Mucosa of rectum (tissue), 2 donors: Measurements from ENCODE around the gene CD300C.

Experiments
- H3K27ac ChIP-seq, 2 donors: one replicate each; pipeline ENCODE4 v1.7.0; 2013; ENCODE audit warnings: inconsistent platforms in 2 of 2, low read depth in 2 of 2, low read length in 2 of 2
- H3K27me3 ChIP-seq, 2 donors: one replicate each; pipeline ENCODE4 v1.7.0; 2013; ENCODE audit warnings: low read length in 2 of 2; ENCODE audit not compliant: control insufficient read depth in 2 of 2, insufficient read depth in 2 of 2
- H3K36me3 ChIP-seq, 2 donors: one replicate each; pipeline ENCODE4 v1.7.0; 2013; ENCODE audit warnings: low read length in 2 of 2; ENCODE audit not compliant: control insufficient read depth in 2 of 2, insufficient read depth in 2 of 2
- H3K4me1 ChIP-seq, 2 donors: one replicate each; pipeline ENCODE4 v1.7.0; 2013; ENCODE audit warnings: low read length in 2 of 2, mild to moderate bottlenecking in 1 of 2; ENCODE audit not compliant: control insufficient read depth in 2 of 2, insufficient read depth in 2 of 2
- H3K4me3 ChIP-seq, 2 donors: one replicate each; pipeline ENCODE4 v1.7.0; 2013; ENCODE audit warnings: low read length in 2 of 2
- H3K9ac ChIP-seq, 2 donors: one replicate each; pipeline ENCODE4 v1.7.0; 2013; ENCODE audit warnings: low read length in 2 of 2, low read depth in 1 of 2, mild to moderate bottlenecking in 1 of 2
- H3K9me3 ChIP-seq, 2 donors: one replicate each; pipeline ENCODE4 v1.7.0; 2013; ENCODE audit warnings: low read length in 2 of 2; ENCODE audit not compliant: control insufficient read depth in 2 of 2
- donor health status: healthy.
- donor health status: Normal muscosa, but diverticular disease.

The CD300C gene

GRCh38 chr17:74547264-74547663 is 1.3 kb upstream of the CD300C start:
- Histone ChIP-seq H3K4me1 (no peaks in the 10 kb centered on the region), H3K36me3 (no peaks in the 10 kb centered on the region), H3K27ac (no peak overlapping the region), H3K4me3 (no peak overlapping the region), H3K9ac (no peak overlapping the region), H3K27me3 (no peaks in the 10 kb centered on the region), H3K9me3 (no peaks in the 10 kb centered on the region)

DNA sequence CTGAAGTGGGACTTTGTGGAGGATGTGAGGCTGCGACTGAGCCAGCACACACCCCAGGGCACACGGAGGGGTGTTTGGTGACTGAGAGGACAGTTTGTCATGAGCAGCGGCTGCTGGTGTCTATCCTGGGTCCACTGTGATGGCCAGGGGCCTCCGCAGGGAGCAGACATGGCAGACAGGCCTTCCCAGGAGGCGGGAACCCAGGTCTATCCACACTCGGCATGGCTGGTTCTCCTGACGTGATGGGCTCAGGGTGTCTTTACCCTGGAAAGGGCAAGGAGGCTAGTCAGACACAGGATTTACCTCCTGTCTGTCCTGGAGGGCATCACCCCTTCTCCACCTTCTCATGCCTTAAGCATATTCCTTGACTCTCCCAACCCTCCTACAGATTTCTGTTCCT is 671 bp upstream of the CD300C start:
- Histone ChIP-seq H3K4me1 (no peaks in the 10 kb centered on the region), H3K27me3 (no peaks in the 10 kb centered on the region), H3K9me3 (no peaks in the 10 kb centered on the region), H3K27ac (no peak overlapping the region), H3K36me3 (no peaks in the 10 kb centered on the region), H3K9ac (no peak overlapping the region), H3K4me3 (no peak overlapping the region)

GRCh38 chr17:74544991-74545842 is 698 bp downstream of the CD300C start:
- no peaks in the 10 kb centered on the region for H3K36me3 ChIP-seq
- H3K27me3 ChIP-seq = no peaks in the 10 kb centered on the region
- no peak overlapping the region for H3K9ac ChIP-seq
- H3K9me3 ChIP-seq = no peaks in the 10 kb centered on the region
- no peaks in the 10 kb centered on the region for H3K4me1 ChIP-seq
- H3K4me3 ChIP-seq = peak overlapping the region in 1 of 2 donors; percentile 1
- H3K27ac ChIP-seq = peak overlapping the region in 1 of 2 donors; percentile 32

DNA sequence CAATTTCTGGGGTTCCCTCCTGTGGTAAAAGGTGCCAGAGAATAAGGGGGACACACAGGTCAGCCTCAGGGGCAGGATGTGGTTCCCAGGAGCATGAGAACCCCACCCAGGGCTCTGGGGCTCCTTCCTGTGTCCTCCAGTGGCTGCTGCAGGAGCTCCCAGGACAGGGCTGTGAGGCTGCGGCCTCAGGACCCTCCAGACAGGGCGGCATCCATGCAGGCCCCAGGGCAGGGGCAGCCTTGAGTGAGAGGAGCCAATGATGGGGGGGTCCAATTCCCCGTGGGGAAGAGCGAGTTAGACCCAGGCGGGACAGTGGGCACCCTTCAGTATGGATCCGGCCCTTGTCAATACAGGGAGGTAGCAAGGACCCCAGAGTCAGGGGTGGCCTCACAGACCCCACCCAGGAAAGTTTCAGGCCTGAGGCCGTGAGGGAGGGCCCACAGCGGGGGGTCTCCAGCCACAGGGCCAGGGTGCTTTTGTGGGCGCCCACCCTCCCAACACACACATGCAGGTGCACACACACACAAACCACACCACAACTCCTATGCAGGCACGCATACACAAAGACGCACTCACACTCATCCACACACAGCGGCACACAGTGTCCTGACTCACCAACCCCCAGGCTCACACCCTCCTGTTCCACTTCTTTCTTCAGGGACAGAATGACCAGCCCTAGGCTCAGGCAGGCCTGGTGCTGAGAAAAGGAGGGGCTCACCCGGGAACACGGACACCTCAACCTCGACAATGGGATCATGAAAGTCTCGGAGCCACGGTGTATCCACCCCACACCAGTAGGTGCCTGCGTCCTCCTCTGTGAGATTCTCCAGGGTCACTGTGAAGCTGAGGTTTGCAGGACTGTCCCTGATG is 1.8 kb downstream of the CD300C start:
- Histone ChIP-seq H3K27ac (no peak overlapping the region), H3K36me3 (no peaks in the 10 kb centered on the region), H3K4me1 (no peaks in the 10 kb centered on the region), H3K9me3 (no peaks in the 10 kb centered on the region), H3K9ac (no peak overlapping the region), H3K27me3 (peaks cover 0 to under 1% of the 10 kb centered on the region in 2 donors), H3K4me3 (no peak overlapping the region)

- Histone ChIP-seq H3K9me3 (no peaks in the 10 kb centered on the region), H3K27me3 (peaks cover 0 to 3% of the 10 kb centered on the region in 2 donors), H3K36me3 (no peaks in the 10 kb centered on the region)
Observed at GRCh38 chr17:74543406-74543805, 2.5 kb downstream of the CD300C start.

GRCh38 chr17:74542727-74543383 is 3.1 kb downstream of the CD300C start:
- Histone ChIP-seq H3K9me3 (no peaks in the 10 kb centered on the region), H3K4me3 (no peak overlapping the region), H3K36me3 (no peaks in the 10 kb centered on the region), H3K9ac (no peak overlapping the region), H3K4me1 (no peaks in the 10 kb centered on the region), H3K27me3 (peaks cover 0 to 3% of the 10 kb centered on the region in 2 donors), H3K27ac (no peak overlapping the region)

More at GRCh38 chr17:74543406-74543805, 2.5 kb downstream of the CD300C start:
- H3K4me1 ChIP-seq = no peaks in the 10 kb centered on the region
- no peak overlapping the region for H3K4me3 ChIP-seq
- no peak overlapping the region for H3K9ac ChIP-seq
- H3K27ac ChIP-seq = no peak overlapping the region

- Histone ChIP-seq H3K4me1 (no peaks in the 10 kb centered on the region), H3K27me3 (peaks cover 0 to 3% of the 10 kb centered on the region in 2 donors), H3K4me3 (no peak overlapping the region), H3K9ac (no peak overlapping the region), H3K9me3 (no peaks in the 10 kb centered on the region), H3K36me3 (no peaks in the 10 kb centered on the region), H3K27ac (no peak overlapping the region)
Observed at GRCh38 chr17:74542166-74542565, 3.7 kb downstream of the CD300C start.

- Histone ChIP-seq H3K4me3 (no peak overlapping the region), H3K4me1 (no peaks in the 10 kb centered on the region), H3K27me3 (peaks cover 0 to 3% of the 10 kb centered on the region in 2 donors), H3K9ac (no peak overlapping the region), H3K36me3 (no peaks in the 10 kb centered on the region), H3K27ac (no peak overlapping the region), H3K9me3 (no peaks in the 10 kb centered on the region)
Observed at GRCh38 chr17:74541176-74542111, 4.5 kb downstream of the CD300C start.

DNA sequence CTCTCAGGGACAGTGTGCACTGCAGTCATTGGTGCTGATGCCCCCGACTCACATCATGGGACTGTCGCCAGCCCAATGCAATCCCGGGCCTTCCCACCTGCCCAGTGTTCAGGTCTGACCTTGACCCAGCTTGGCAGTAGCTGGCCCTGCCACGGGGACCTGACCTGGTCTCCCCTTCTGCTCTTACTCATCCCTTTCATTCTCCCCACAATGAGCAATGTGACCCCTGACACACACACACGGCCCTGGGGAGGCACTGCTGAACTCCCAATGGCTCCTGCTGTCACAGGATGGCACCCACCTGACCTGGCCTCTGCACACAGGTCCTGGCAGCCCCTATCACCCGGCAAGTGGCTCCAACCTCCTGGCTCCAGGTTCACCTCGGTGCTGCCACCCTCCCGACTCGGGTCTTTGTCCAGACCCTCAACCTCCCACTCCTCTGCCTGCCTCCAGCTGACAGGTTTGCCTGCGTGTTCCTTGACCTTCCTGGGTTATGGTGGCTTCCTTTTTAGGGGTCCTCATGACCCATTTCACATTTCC is 6.6 kb downstream of the CD300C start:
- H3K4me1 ChIP-seq = no peaks in the 10 kb centered on the region
- no peaks in the 10 kb centered on the region for H3K36me3 ChIP-seq
- no peak overlapping the region for H3K27ac ChIP-seq
- peaks cover 0 to 3% of the 10 kb centered on the region in 2 donors for H3K27me3 ChIP-seq
- no peak overlapping the region for H3K9ac ChIP-seq
- H3K9me3 ChIP-seq = no peaks in the 10 kb centered on the region
- no peak overlapping the region for H3K4me3 ChIP-seq
